ENCODE data around the gene FBXO34. TPM values are rescaled to one million over a fixed set of nuclear protein-coding genes. Genes with fewer than 3 reads are reported as not detected.
A peak's percentile ranks its signal among the peaks of the same experiment; 100 is the strongest.

Gene FBXO34
- total RNA-seq, 2 experiments from 2014 or later = 28.3 to 29.7 TPM

DNA sequence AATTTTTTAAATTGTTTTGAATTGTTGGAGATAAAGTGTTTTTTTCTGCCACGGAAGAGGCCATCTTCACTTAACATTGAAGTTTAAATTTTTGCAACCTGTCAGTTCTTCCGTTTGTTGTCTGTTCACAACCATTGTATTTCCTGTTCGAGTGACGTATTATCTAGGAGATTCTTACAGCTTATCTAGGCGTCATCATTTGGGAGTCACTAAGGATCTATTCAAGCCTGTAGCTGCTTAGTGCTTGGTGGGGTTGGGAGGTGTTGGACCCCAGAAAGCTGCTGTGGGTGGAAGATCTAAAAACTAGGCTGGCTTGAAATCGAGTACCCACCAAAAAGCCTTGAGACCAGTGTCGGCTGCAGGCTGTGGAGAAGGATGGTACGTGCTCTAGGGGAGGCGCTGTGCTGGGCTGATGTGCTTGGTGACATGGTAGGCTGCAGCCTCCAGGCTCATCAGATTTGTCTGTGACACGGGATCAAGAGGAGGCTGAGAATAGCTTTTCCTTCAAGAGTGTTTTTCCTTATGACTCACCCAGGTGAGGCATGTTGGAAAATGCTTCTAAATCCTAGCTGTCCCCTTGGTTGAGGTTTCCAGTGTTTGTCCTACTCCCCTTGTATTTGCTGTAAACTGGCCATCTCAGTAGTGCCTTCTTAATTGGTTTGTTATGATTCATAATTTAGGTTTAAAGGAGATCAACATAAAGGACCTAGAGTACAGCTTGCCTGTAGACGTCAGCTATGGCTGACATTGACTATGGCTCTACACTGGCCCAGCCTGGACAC lies 82.7 kb downstream of the FBXO34 start:
- no peaks in the 10 kb centered on the region for H3K9me3 ChIP-seq (ENCODE audit: control insufficient read depth in 1 of 2, insufficient read depth in 1 of 2, low read length in 2 of 2)
- peak; percentile 56 for ATAC-seq (ENCODE audit: poor library complexity)
- CTCF ChIA-PET = interaction anchor here (0.7 to 4.8 kb wide), 23 partner anchors 8 to 1121 kb away, joined by 3 to 49 read pairs (median 4); partner anchors contain the start of genes FBXO34 and MAPK1IP1L
- TF ChIP-seq, protein P1, sequence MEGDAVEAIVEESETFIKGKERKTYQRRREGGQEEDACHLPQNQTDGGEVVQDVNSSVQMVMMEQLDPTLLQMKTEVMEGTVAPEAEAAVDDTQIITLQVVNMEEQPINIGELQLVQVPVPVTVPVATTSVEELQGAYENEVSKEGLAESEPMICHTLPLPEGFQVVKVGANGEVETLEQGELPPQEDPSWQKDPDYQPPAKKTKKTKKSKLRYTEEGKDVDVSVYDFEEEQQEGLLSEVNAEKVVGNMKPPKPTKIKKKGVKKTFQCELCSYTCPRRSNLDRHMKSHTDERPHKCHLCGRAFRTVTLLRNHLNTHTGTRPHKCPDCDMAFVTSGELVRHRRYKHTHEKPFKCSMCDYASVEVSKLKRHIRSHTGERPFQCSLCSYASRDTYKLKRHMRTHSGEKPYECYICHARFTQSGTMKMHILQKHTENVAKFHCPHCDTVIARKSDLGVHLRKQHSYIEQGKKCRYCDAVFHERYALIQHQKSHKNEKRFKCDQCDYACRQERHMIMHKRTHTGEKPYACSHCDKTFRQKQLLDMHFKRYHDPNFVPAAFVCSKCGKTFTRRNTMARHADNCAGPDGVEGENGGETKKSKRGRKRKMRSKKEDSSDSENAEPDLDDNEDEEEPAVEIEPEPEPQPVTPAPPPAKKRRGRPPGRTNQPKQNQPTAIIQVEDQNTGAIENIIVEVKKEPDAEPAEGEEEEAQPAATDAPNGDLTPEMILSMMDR (IDR thresholded peaks at IDR 0.05) = no peak
- Mint-ChIP-seq H3K27ac (peak overlapping the region; percentile 91), H3K4me1 (ENCODE audit: low read depth) (peaks cover 23% of the 10 kb centered on the region), H3K27me3 (no peaks in the 10 kb centered on the region), H3K36me3 (ENCODE audit: low read depth) (peaks cover 24% of the 10 kb centered on the region), H3K9me3 (no peaks in the 10 kb centered on the region), H3K4me3 (peak overlapping the region; percentile 42)
- POLR2A ChIA-PET = interaction anchor here (0.7 to 3.0 kb wide), 8 partner anchors 16 to 83 kb away, joined by 3 to 47 read pairs (median 7); partner anchors contain the start of gene FBXO34
- H3K27ac ChIP-seq (ENCODE audit: low read depth in 1 of 2, low read length in 2 of 2) = peak overlapping the region; percentile 43 to 67
- H3K4me3 ChIP-seq (ENCODE audit: low read length) = peak overlapping the region; percentile 32
- no peaks in the 10 kb centered on the region for H3K27me3 ChIP-seq (ENCODE audit: control insufficient read depth in 1 of 2, insufficient read depth in 2 of 2, low read length in 2 of 2)
- peak in 6 of 14 experiments; percentile 17 to 77 (median 42) for DNase-seq
- intact Hi-C loops (cut with DNase I, micrococcal nuclease) = loop anchor here (1.0 to 5.0 kb wide), 7 partner anchors 17 to 303 kb away; partner anchors contain the start of genes FBXO34 (in 2 of the 2) and MAPK1IP1L (in 1 of the 2)
- H3K36me3 ChIP-seq (ENCODE audit: insufficient read depth, low read length) = peaks cover 21% of the 10 kb centered on the region
- peaks cover 18% of the 10 kb centered on the region for H3K4me1 ChIP-seq (ENCODE audit: insufficient read depth, low read length)

DNA sequence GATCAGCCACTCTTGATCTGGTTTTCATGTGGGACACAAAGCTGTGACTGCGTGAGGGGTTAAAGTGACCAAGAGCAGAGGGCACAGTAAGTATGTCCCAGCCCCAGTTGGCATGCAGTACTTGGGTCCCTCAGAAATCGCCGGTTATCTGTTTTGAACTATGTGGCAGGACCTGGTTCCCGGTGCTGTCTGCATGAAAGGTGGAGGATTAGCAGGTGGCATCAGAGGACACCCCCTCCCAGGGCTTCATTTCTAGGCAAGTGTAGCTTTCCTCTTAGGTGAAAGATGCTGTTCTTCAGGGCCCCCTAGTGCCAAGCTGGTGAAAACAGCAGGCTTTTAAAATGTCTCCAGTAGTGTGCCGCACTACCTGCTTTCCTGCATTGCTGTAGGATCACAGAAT lies 83.3 kb downstream of the FBXO34 start:
- Mint-ChIP-seq H3K36me3 (ENCODE audit: low read depth) (peaks cover 23% of the 10 kb centered on the region), H3K4me1 (ENCODE audit: low read depth) (peaks cover 17% of the 10 kb centered on the region), H3K4me3 (peak overlapping the region; percentile 57), H3K27ac (peak overlapping the region; percentile 91), H3K27me3 (no peaks in the 10 kb centered on the region), H3K9me3 (no peaks in the 10 kb centered on the region)
- Histone ChIP-seq H3K27me3 (ENCODE audit: control insufficient read depth in 1 of 2, insufficient read depth in 2 of 2, low read length in 2 of 2) (no peaks in the 10 kb centered on the region), H3K4me1 (ENCODE audit: insufficient read depth, low read length) (peaks cover 17% of the 10 kb centered on the region), H3K27ac (ENCODE audit: low read depth in 1 of 2, low read length in 2 of 2) (peak overlapping the region; percentile 43 to 67), H3K9me3 (ENCODE audit: control insufficient read depth in 1 of 2, insufficient read depth in 1 of 2, low read length in 2 of 2) (no peaks in the 10 kb centered on the region), H3K4me3 (ENCODE audit: low read length) (peak overlapping the region; percentile 32), H3K36me3 (ENCODE audit: insufficient read depth, low read length) (peaks cover 21% of the 10 kb centered on the region)
- TF ChIP-seq, protein P1 (IDR thresholded peaks at IDR 0.05) = peak; percentile 73
- POLR2A ChIA-PET = interaction anchor here (0.6 to 3.0 kb wide), 9 partner anchors 17 to 109 kb away, joined by 3 to 47 read pairs (median 6); partner anchors contain the start of gene FBXO34
- CTCF ChIA-PET = interaction anchor here (0.7 to 4.8 kb wide), 23 partner anchors 9 to 1120 kb away, joined by 3 to 49 read pairs (median 4); partner anchors contain the start of genes FBXO34 and MAPK1IP1L
- peak; percentile 90 for ATAC-seq (ENCODE audit: poor library complexity)
- peak; percentile 48 to 89 (median 58) for DNase-seq
- intact Hi-C loops (cut with DNase I, micrococcal nuclease) = loop anchor here (1.0 to 5.0 kb wide), 7 partner anchors 18 to 304 kb away; partner anchors contain the start of genes FBXO34 (in 2 of the 2) and MAPK1IP1L (in 1 of the 2)

DNA sequence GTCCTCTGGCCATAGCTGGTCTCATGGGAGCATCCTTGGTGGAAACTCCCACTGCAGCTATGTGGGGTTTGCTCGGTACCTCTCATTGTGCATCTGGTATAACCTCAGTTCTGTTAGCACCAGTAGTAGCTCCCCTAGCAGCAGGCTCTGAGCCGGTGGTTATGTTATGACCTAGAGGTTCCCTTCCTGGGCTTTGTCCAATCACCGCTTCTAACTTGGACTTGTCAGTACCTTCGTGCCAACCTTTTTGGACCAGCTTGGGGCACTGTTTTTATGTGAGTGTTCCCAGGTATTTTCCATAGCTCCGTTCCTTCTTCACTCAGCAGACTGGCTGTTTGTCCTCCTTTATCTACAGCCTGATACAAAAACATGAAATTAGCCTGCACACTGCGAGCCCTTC lies 84.7 kb downstream of the FBXO34 start:
- H3K36me3 Mint-ChIP-seq (ENCODE audit: low read depth) = peaks cover 13% of the 10 kb centered on the region
- TF ChIP-seq, protein P1 (IDR thresholded peaks at IDR 0.05) = no peak
- POLR2A ChIA-PET = interaction anchor here (1.0 to 3.0 kb wide), 3 partner anchors 18 to 85 kb away, joined by 4 to 47 read pairs (median 42); partner anchors contain the start of gene FBXO34
- Histone ChIP-seq H3K9me3 (ENCODE audit: control insufficient read depth in 1 of 2, insufficient read depth in 1 of 2, low read length in 2 of 2) (no peaks in the 10 kb centered on the region), H3K4me3 (ENCODE audit: low read length) (no peak overlapping the region), H3K27me3 (ENCODE audit: control insufficient read depth in 1 of 2, insufficient read depth in 2 of 2, low read length in 2 of 2) (no peaks in the 10 kb centered on the region), H3K36me3 (ENCODE audit: insufficient read depth, low read length) (peaks cover 15% of the 10 kb centered on the region), H3K4me1 (ENCODE audit: insufficient read depth, low read length) (peaks cover 14% of the 10 kb centered on the region), H3K27ac (ENCODE audit: low read depth in 1 of 2, low read length in 2 of 2) (no peak overlapping the region)
- no peak overlapping the region for H3K27ac Mint-ChIP-seq
- CTCF ChIA-PET = interaction anchor here (0.8 to 2.9 kb wide), 2 partner anchors 18 kb away, joined by 5 to 19 read pairs; no protein-coding TSS in a partner anchor
- intact Hi-C loops (cut with DNase I, micrococcal nuclease) = loop anchor here (2.0 to 5.0 kb wide), 3 partner anchors 19 to 305 kb away; partner anchors contain the start of gene MAPK1IP1L (in 1 of the 2)
- H3K9me3 Mint-ChIP-seq = no peaks in the 10 kb centered on the region
- ATAC-seq (ENCODE audit: poor library complexity) = no peak
- H3K4me3 Mint-ChIP-seq = no peak overlapping the region
- no peak for DNase-seq
- H3K4me1 Mint-ChIP-seq (ENCODE audit: low read depth) = peaks cover 16% of the 10 kb centered on the region
- no peaks in the 10 kb centered on the region for H3K27me3 Mint-ChIP-seq

All from CD4-positive, alpha-beta T cell (primary cell).